IPS-11a (cell line): Measurements from ENCODE around the gene KMT5B.

ENCODE experiments used
- H3K4me3 ChIP-seq: one replicate; pipeline ENCODE4 v1.5.1; 2013; ENCODE audit warnings: low read depth, low read length, control low read depth

The KMT5B gene

DNA sequence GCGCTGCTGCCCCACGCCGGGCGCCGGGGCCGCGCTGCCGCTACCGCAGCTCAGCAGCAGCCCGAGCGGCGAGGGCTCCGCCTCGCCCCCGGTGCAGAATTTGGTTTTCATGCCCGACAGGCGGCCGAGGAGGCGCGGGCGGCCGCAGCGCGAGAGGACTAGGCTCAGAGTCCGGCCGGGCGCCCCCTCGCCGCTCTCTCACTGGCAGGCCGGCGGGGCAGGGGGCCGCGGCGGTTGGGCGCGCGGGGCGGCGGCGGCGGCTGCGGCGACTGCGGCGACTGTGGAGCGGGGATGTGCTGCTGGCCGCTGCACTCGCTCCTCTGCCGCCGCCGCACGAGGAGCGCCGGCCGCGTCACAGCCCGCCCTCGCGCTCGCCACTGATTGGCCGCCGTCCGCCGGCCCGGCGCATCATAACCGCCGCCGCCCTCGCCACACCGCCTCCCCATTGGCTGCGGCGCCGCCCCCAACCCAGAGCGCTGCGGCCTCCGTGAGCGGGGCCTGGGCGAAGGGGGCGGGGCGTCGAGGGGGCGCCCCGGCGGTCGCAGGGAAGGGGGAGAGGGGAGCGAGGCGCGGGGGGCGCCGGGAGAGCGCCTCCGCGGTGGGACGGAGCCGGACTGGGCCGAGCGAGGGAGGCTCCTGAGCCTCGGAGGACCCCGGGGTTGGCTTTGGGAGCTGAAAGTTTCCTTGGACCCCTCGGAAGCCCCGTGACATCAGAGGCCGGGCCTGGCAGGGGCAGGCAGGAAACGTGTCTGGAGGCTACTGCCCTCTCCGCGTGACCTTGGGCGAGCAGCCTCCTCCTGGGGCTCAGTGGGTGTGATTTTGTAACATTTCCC is 91.8 kb downstream of the KMT5B start, which contains the start of gene CHKA:
CHKA (minus strand) TSS at position 322 of the 833 bp plus-strand sequence; CDS start at position 111, 211 bp downstream.
- H3K4me3 ChIP-seq = peak within 1 kb of the TSS; percentile 95

- H3K4me3 ChIP-seq = peak overlapping the region; percentile 95
Measured at GRCh38 chr11:68120273-68121066, 92.6 kb downstream of the KMT5B start.

- no peak overlapping the region for H3K4me3 ChIP-seq
Measured at GRCh38 chr11:68118706-68119448, 94.2 kb downstream of the KMT5B start.

DNA sequence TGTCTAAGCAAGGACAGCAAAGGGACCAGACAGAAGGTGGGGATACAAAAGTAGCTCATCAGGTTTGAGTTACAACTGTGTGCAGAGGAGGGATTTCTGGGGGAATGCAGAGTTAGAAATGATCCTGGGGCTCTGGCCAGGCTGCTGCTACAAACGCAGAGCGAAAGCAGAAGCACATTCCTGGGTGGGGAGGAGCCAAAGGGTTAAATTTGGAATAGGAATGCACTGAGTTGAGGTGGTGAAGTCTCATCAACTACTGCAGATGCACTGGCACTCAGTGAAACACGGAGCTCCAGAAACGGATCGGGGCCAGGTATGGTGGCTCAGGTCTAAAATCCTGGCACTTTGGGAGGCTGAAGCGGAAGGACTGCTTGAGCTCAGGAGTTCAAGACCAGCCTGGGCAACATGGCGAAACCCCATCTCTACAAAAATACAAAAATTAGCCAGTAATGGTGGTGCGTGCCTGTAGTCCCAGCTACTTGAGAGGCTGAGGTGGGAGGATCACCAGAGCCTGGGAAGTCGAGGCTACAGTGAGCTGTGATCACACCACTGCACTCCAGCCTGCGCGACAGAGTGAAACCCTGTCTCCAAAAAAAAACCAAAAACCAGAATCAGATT is 95.1 kb downstream of the KMT5B start:
- no peak overlapping the region for H3K4me3 ChIP-seq

DNA sequence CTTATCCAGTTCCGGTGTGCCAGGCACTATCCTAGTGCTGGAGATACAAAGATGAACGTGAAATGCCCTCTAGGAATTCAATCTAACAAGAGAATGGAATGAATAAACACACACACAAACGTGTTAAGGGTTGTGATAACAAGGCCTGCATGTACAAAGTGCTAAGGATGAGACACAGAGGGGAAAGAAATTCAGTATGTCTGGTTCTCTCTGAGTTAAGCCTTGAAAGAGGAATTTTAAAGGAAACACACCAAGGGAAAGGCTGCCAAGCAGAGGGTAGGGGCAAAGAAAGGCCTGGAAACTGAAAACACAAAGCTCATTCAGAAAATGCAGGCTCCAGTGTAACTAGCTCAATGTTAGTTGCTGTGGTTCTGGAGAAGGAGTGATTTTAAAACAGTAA is 96.1 kb downstream of the KMT5B start:
- no peak overlapping the region for H3K4me3 ChIP-seq

GRCh38 chr11:68116126-68116525 is 97.0 kb downstream of the KMT5B start:
- no peak overlapping the region for H3K4me3 ChIP-seq

DNA sequence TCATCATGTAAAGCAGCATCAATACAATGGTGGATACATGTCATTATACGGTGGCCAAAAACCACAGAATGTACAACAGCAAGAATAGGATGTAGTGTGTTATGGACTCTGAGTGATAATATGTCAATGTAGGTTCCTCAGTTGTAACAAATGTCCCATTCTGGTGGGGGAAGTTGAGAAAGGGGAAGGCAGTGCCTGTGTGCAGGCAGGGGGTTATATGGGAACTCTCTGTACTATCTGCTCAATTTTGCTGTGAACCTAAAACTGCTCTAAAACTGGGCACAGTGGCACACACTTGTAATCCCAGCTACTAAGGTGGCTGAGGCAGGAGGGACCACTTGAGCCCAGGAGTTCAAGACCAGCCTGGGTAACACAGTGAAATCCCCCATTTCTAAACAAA is 97.8 kb downstream of the KMT5B start:
- no peak overlapping the region for H3K4me3 ChIP-seq

DNA sequence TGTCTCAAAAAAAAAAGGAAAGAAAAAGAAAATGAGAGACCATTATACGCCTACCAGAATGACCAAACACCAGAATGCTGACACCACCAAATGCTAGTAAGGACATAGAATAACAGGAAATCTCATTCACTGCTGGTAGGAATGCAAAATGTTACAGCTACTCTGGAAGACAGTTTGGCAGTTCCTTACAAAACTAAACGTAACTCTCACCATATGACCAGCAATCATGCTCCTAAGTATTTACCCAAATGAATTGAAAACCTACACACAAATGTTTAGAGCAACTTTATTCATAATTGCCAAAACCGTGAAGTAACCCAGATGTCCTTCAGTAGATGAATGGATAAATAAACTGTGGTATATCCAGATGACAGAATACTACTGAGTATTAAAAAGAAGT is 99.1 kb downstream of the KMT5B start:
- H3K4me3 ChIP-seq = no peak overlapping the region

GRCh38 chr11:68107689-68108088 is 105.4 kb downstream of the KMT5B start:
- H3K4me3 ChIP-seq = no peak overlapping the region

DNA sequence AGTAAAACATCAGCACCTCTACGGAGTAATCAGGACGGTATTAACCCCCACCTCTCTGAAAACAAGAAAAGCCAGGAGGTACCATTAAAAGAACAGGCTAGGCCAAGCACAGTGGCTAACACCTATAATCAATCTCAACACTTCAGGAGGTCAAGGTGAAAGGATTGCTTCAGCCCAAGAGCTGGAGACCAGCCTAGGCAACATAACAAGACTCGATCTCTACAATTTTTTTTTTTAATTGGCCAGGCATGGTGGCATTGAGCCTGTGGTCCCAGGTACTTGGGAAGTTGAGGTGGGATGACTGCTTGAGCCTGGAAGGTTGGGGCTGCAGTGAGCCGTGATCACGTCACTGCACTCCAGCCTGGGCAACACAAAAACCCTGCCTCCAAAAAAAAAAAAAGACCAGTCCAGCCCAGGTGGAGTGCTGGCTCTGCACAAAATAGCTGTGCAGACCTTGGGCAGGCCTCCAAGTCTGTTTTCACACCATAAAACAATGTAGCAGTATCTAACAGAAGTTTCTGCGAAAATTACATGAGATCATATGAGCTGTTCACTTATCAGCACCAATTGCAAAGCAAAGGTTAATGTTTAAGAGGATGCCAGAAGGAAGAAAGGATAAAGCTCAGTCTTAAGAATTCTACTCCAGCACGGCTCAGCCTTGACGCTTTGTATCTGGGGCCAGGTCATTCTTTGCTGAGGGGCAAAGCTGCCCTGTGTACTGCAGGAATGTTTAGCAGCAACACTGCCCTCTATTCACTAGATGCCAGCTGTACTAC is 106.7 kb downstream of the KMT5B start:
- H3K4me3 ChIP-seq = no peak overlapping the region
